Spleen (tissue), 7 donors: ENCODE results near the gene ECHDC3.

Source experiments
- POLR2A ChIP-seq, 3 donors: fragments of 450-650 bp; IDR thresholded peaks; one replicate each; pipeline ENCODE4 v1.5.1; 2017; ENCODE audit warnings: antibody characterized with exemption in 3 of 3, mild to moderate bottlenecking in 1 of 3
- POLR2AphosphoS5 ChIP-seq, 3 donors: sonication (generic); formaldehyde crosslinking; IDR thresholded peaks; one replicate each; pipeline ENCODE4 v1.5.1; 2017; ENCODE audit warnings: antibody characterized with exemption in 3 of 3
- TF ChIP-seq, protein P1 (sequence below), 11 experiments: fragments of 200-600 bp in 7 of 11; fragments of 450-650 bp in 4 of 11; sonication (generic) in 4 of 11; IDR thresholded peaks in 8 of 11; conservative IDR thresholded peaks in 3 of 11; 1 replicate in 7 of 11; 2 replicates in 4 of 11; pipeline versions ENCODE4 v1.4.0 to v1.8.0; 2016 to 2021; ENCODE audit warnings: antibody characterized with exemption in 11 of 11, inconsistent platforms in 4 of 11, mild to moderate bottlenecking in 1 of 11
- donor health status: DM: no; HTN: no; CAD: no; lungs with moderate emphysema.
- donor health status: DM: no; HTN: no; CAD: no.
- donor health status: DM: no; HTN: no; CAD: no.

- TF ChIP-seq, protein P1, sequence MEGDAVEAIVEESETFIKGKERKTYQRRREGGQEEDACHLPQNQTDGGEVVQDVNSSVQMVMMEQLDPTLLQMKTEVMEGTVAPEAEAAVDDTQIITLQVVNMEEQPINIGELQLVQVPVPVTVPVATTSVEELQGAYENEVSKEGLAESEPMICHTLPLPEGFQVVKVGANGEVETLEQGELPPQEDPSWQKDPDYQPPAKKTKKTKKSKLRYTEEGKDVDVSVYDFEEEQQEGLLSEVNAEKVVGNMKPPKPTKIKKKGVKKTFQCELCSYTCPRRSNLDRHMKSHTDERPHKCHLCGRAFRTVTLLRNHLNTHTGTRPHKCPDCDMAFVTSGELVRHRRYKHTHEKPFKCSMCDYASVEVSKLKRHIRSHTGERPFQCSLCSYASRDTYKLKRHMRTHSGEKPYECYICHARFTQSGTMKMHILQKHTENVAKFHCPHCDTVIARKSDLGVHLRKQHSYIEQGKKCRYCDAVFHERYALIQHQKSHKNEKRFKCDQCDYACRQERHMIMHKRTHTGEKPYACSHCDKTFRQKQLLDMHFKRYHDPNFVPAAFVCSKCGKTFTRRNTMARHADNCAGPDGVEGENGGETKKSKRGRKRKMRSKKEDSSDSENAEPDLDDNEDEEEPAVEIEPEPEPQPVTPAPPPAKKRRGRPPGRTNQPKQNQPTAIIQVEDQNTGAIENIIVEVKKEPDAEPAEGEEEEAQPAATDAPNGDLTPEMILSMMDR (IDR thresholded peaks at IDR 0.05 in 8 of 11, conservative IDR thresholded peaks at IDR 0.05 in 3 of 11) = no peak
- TF ChIP-seq POLR2A (IDR thresholded peaks at IDR 0.05) = no peak
- TF ChIP-seq POLR2AphosphoS5 (IDR thresholded peaks at IDR 0.05) = no peak
Observed at GRCh38 chr10:11754173-11754572, 12.0 kb downstream of the ECHDC3 start.
